Stimulated activated CD8-positive, alpha-beta memory T cell treated with anti-CD3 and anti-CD28 coated beads, Interleukin-7, amount 100 ng/mL, for 4 hours (primary cell): Measurements from ENCODE around the gene PRDM11.

ENCODE experiments used
- DNase-seq, 2 donors: peaks; one replicate each; pipeline ENCODE4 v3.0.0-alpha.2; 2020; ENCODE audit warnings: low read depth in 2 of 2

Gene PRDM11

GRCh38 chr11:45141631-45142030 is 4.8 kb upstream of the PRDM11 start:
- DNase-seq, result no peak

- DNase-seq, result no peak
Observed at GRCh38 chr11:45142241-45143055, 4.0 kb upstream of the PRDM11 start.

- no peak for DNase-seq
Observed at GRCh38 chr11:45143494-45143893, 2.9 kb upstream of the PRDM11 start.

GRCh38 chr11:45144126-45145082 is 2.0 kb upstream of the PRDM11 start:
- DNase-seq, result no peak

GRCh38 chr11:45145083-45145378 is 1.4 kb upstream of the PRDM11 start:
- no peak for DNase-seq

GRCh38 chr11:45145379-45146071 is 914 bp upstream of the PRDM11 start:
- DNase-seq, result no peak

- peak; percentile 81 to 92 for DNase-seq
Observed at GRCh38 chr11:45147017-45147728, 734 bp downstream of the PRDM11 start.

- DNase-seq, result no peak
Observed at GRCh38 chr11:45147891-45148675, 1.6 kb downstream of the PRDM11 start.

- DNase-seq, result no peak
Observed at GRCh38 chr11:45149483-45150056, 3.1 kb downstream of the PRDM11 start.

- DNase-seq, result no peak
Observed at GRCh38 chr11:45150301-45150700, 3.9 kb downstream of the PRDM11 start.

GRCh38 chr11:45150943-45151342 is 4.5 kb downstream of the PRDM11 start:
- DNase-seq, result no peak

- no peak for DNase-seq
Observed at GRCh38 chr11:45151362-45151982, 5.0 kb downstream of the PRDM11 start.

GRCh38 chr11:45152740-45153595 is 6.5 kb downstream of the PRDM11 start:
- no peak for DNase-seq

GRCh38 chr11:45154276-45154675 is 7.8 kb downstream of the PRDM11 start:
- no peak for DNase-seq

- DNase-seq, result no peak
Observed at GRCh38 chr11:45155058-45155551, 8.7 kb downstream of the PRDM11 start.

- no peak for DNase-seq
Observed at GRCh38 chr11:45155627-45156180, 9.3 kb downstream of the PRDM11 start.

GRCh38 chr11:45156201-45156600 is 9.8 kb downstream of the PRDM11 start:
- DNase-seq, result no peak

GRCh38 chr11:45156741-45157140 is 10.3 kb downstream of the PRDM11 start:
- DNase-seq, result no peak
